Activated T-helper 2 cell treated with anti-CD3 and anti-CD28 coated beads, Interferon-gamma antibody, Interleukin-2, Interleukin-4, amounts not matched to agents 10 μg/mL and 5 μg/mL and 100 μg/mL, durations not matched to agents 14 hours and 24 hours and 36 hours (primary cell): ENCODE results near the gene MTMR3. TPM values are rescaled to one million over a fixed set of nuclear protein-coding genes. Genes with fewer than 3 reads are reported as not detected.

Source experiments
- DNase-seq: peaks from one replicate; pipeline ENCODE4 v3.0.0; 2021; ENCODE audit warnings: low spot score
- H3K27ac Mint-ChIP-seq: one replicate; pipeline ENCODE4 v1.8.0; 2021; ENCODE audit warnings: mixed read lengths
- H3K27me3 Mint-ChIP-seq: one replicate; pipeline ENCODE4 v1.8.0; 2021; ENCODE audit warnings: low read depth, mixed read lengths
- H3K36me3 Mint-ChIP-seq: one replicate; pipeline ENCODE4 v1.8.0; 2021; ENCODE audit warnings: low read depth, mixed read lengths
- H3K4me1 Mint-ChIP-seq: one replicate; pipeline ENCODE4 v1.8.0; 2021; ENCODE audit warnings: low read depth, mixed read lengths
- H3K4me3 Mint-ChIP-seq: one replicate; pipeline ENCODE4 v1.8.0; 2021; ENCODE audit warnings: low read depth, mild to moderate bottlenecking, moderate library complexity, mixed read lengths
- H3K9me3 Mint-ChIP-seq: one replicate; pipeline ENCODE4 v1.8.0; 2021; ENCODE audit warnings: mixed read lengths
- intact Hi-C: fragments of 100-400 bp; cut with micrococcal nuclease; formaldehyde crosslinking; loops from one replicate; pipeline ENCODE4 v1.15.1; 2023
- total RNA-seq: library from RNA; stranded (reverse); gene quantifications from 2 replicates; pipeline ENCODE4 v1.2.3, GENCODE V29; 2022

The MTMR3 gene
- total RNA-seq, 1 donor from 2014 or later: 22.1 TPM

DNA sequence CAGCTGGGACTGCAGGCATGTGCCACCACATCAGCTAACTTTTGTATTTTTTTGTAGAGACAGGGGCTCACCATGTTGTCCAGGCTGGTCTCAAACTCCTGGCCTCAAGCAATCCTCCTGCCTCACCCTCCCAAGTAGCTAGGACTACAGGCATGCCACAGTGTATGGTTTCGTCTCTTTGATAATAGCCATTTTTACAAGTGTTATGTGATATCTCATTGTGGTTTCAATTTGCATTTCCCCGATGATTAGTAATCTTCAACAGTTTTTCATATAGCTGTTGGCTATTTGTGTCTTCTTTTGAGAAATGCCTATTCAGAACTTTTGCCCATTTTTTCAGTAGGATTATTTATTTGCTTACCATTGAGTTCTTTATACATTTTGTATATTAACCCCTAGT lies 9.0 kb upstream of the MTMR3 start:
- Mint-ChIP-seq H3K27ac (no peak overlapping the region), H3K4me1 (peaks cover 8% of the 10 kb centered on the region), H3K9me3 (no peaks in the 10 kb centered on the region), H3K4me3 (no peak overlapping the region), H3K36me3 (no peaks in the 10 kb centered on the region), H3K27me3 (peaks cover 31% of the 10 kb centered on the region)
- no peak for DNase-seq
- intact Hi-C loops: no loop called here

GRCh38 chr22:29877620-29878019 lies 5.4 kb upstream of the MTMR3 start:
- Mint-ChIP-seq H3K4me1 (peaks cover 7% of the 10 kb centered on the region), H3K36me3 (no peaks in the 10 kb centered on the region), H3K4me3 (no peak overlapping the region), H3K9me3 (no peaks in the 10 kb centered on the region), H3K27me3 (peaks cover 32% of the 10 kb centered on the region), H3K27ac (no peak overlapping the region)
- no peak for DNase-seq
- intact Hi-C loops: no loop called here

GRCh38 chr22:29879753-29880152 lies 3.2 kb upstream of the MTMR3 start:
- peaks cover 22% of the 10 kb centered on the region for H3K27me3 Mint-ChIP-seq
- no peak overlapping the region for H3K4me3 Mint-ChIP-seq
- peaks cover 14% of the 10 kb centered on the region for H3K4me1 Mint-ChIP-seq
- no peaks in the 10 kb centered on the region for H3K9me3 Mint-ChIP-seq
- intact Hi-C loops: loop anchor here (10.0 kb wide), 1 partner anchor 125 kb away; no protein-coding TSS in a partner anchor
- no peak for DNase-seq
- H3K36me3 Mint-ChIP-seq: peaks cover 3% of the 10 kb centered on the region
- H3K27ac Mint-ChIP-seq: no peak overlapping the region

GRCh38 chr22:29882716-29883044 lies 294 bp upstream of the MTMR3 start:
- peaks cover 13% of the 10 kb centered on the region for H3K4me1 Mint-ChIP-seq
- H3K27ac Mint-ChIP-seq: no peak overlapping the region
- intact Hi-C loops: loop anchor here (2.0 to 10.0 kb wide), 2 partner anchors 44 to 122 kb away; partner anchors contain the start of gene ASCC2
- H3K36me3 Mint-ChIP-seq: peaks cover 3% of the 10 kb centered on the region
- no peak for DNase-seq
- H3K27me3 Mint-ChIP-seq: peaks cover 6% of the 10 kb centered on the region
- no peaks in the 10 kb centered on the region for H3K9me3 Mint-ChIP-seq
- H3K4me3 Mint-ChIP-seq: peak overlapping the region; percentile 90

DNA sequence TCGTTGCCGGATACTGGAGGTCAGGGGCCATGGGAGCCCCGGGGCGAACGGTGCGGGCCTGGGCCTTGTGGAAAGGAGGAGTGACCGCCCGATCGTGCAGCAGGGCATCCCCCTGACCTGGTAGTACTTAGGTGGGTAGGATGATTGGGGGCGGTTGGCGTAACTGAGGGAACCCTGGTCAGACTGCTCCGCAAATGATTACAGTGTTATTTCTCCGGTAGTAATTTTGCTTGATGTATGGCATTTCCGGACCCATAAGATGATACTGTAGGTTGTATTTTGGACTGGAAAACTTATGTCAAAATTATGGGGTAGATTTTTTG lies 762 bp downstream of the MTMR3 start:
- peaks cover 3% of the 10 kb centered on the region for H3K36me3 Mint-ChIP-seq
- peak; percentile 36 for DNase-seq
- H3K4me3 Mint-ChIP-seq: peak overlapping the region; percentile 90
- no peaks in the 10 kb centered on the region for H3K9me3 Mint-ChIP-seq
- peak overlapping the region; percentile 81 for H3K27ac Mint-ChIP-seq
- H3K27me3 Mint-ChIP-seq: peaks cover 2% of the 10 kb centered on the region
- H3K4me1 Mint-ChIP-seq: peaks cover 10% of the 10 kb centered on the region
- intact Hi-C loops: loop anchor here (2.0 to 10.0 kb wide), 2 partner anchors 45 to 121 kb away; partner anchors contain the start of gene ASCC2

- no peak overlapping the region for H3K4me3 Mint-ChIP-seq
- intact Hi-C loops: loop anchor here (10.0 kb wide), 1 partner anchor 119 kb away; no protein-coding TSS in a partner anchor
- H3K9me3 Mint-ChIP-seq: no peaks in the 10 kb centered on the region
- H3K36me3 Mint-ChIP-seq: peaks cover 3% of the 10 kb centered on the region
- peaks cover 10% of the 10 kb centered on the region for H3K4me1 Mint-ChIP-seq
- no peak overlapping the region for H3K27ac Mint-ChIP-seq
- DNase-seq: no peak
- H3K27me3 Mint-ChIP-seq: peaks cover 2% of the 10 kb centered on the region
Measured at GRCh38 chr22:29885610-29886009, 2.6 kb downstream of the MTMR3 start.

DNA sequence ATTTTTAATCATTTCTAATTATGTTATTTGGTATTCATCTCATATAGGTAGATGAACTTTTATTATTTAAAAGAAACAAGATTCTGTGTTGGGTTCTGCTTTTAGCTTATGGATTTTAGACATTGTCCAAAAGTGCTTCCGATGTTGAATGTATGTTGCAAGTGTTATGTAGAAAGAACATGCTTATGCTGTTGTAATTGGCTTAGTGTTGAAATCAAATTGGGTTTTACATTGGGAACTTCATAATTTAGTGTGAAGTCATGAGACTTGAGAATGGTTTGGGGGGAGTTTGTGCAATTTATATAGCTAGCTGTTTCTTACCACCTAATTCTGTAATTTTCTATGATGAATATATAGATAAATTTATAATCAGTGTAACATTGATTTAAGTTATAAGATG lies 3.6 kb downstream of the MTMR3 start:
- no peak overlapping the region for H3K4me3 Mint-ChIP-seq
- peaks cover 3% of the 10 kb centered on the region for H3K36me3 Mint-ChIP-seq
- H3K27me3 Mint-ChIP-seq: peaks cover 2% of the 10 kb centered on the region
- peaks cover 10% of the 10 kb centered on the region for H3K4me1 Mint-ChIP-seq
- no peak overlapping the region for H3K27ac Mint-ChIP-seq
- intact Hi-C loops: loop anchor here (10.0 kb wide), 1 partner anchor 118 kb away; no protein-coding TSS in a partner anchor
- no peak for DNase-seq
- no peaks in the 10 kb centered on the region for H3K9me3 Mint-ChIP-seq

DNA sequence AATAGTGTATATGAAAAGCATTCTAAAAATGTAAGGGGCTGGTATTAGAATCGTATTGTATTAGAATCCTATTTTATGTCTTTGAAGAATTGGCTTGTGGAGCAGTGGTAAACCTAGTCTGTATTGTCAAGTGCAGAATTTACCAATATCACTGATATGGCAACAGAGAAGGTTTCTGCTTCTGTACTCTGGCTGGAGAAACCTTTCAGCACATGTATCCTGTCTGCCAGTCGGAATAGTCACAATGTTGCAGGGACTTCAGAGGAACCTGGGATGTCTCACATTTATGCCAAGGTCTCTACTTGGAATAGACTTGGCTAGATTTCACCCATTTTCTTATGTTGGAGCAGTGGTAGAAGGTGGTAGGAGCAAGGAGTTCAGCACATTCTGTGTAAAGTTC lies 4.4 kb downstream of the MTMR3 start:
- Mint-ChIP-seq H3K4me3 (no peak overlapping the region), H3K9me3 (no peaks in the 10 kb centered on the region), H3K27ac (no peak overlapping the region), H3K27me3 (no peaks in the 10 kb centered on the region), H3K36me3 (peaks cover 3% of the 10 kb centered on the region), H3K4me1 (peaks cover 8% of the 10 kb centered on the region)
- intact Hi-C loops: loop anchor here (10.0 kb wide), 1 partner anchor 117 kb away; no protein-coding TSS in a partner anchor
- no peak for DNase-seq

DNA sequence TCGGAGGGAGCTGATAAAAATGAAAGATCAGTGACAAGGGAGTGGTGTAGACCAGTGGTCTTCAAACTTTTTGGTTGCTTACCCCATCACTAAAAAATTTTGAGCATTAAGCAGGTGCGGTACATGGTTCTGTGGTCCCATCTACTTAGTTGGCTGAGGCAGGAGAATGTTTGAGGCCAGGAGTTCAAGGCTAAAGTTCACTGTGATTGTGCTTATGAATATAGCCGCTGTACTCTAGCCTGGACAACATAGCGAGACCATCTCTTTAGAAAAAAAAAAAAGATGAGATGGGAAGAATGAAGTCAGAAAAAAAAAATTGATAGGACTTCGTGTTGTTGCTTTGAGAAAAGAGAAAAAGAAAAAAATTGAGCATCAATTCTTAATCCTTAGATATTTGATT lies 7.8 kb downstream of the MTMR3 start:
- H3K36me3 Mint-ChIP-seq: no peaks in the 10 kb centered on the region
- H3K4me3 Mint-ChIP-seq: no peak overlapping the region
- no peaks in the 10 kb centered on the region for H3K27me3 Mint-ChIP-seq
- DNase-seq: no peak
- peaks cover 6% of the 10 kb centered on the region for H3K4me1 Mint-ChIP-seq
- no peak overlapping the region for H3K27ac Mint-ChIP-seq
- no peaks in the 10 kb centered on the region for H3K9me3 Mint-ChIP-seq
- intact Hi-C loops: no loop called here

GRCh38 chr22:29892315-29893156 lies 9.6 kb downstream of the MTMR3 start:
- Mint-ChIP-seq H3K9me3 (no peaks in the 10 kb centered on the region), H3K4me3 (no peak overlapping the region), H3K4me1 (peaks cover 6% of the 10 kb centered on the region), H3K27me3 (no peaks in the 10 kb centered on the region), H3K36me3 (no peaks in the 10 kb centered on the region), H3K27ac (no peak overlapping the region)
- DNase-seq: no peak
- intact Hi-C loops: no loop called here

DNA sequence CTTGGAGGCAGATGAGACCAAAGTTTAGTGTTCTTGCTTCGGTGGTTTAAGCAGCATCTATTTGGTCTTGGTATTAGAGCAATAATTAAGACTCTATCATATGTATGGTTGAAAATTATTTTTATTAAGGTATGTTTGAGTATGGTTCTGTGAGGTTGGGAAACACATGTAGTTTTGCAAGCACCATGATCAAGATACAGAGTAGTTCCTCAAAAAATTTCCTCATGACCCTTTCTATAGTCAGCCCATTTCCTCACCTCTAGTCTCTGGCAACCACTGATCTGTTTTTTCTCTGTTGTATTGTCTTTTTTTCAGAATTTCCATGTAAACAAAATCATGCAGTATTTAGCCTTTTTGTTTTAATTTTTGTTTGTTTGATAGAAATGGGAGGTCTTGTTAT lies 18.4 kb downstream of the MTMR3 start:
- no peak for DNase-seq
- intact Hi-C loops: no loop called here
- no peaks in the 10 kb centered on the region for H3K27me3 Mint-ChIP-seq

DNA sequence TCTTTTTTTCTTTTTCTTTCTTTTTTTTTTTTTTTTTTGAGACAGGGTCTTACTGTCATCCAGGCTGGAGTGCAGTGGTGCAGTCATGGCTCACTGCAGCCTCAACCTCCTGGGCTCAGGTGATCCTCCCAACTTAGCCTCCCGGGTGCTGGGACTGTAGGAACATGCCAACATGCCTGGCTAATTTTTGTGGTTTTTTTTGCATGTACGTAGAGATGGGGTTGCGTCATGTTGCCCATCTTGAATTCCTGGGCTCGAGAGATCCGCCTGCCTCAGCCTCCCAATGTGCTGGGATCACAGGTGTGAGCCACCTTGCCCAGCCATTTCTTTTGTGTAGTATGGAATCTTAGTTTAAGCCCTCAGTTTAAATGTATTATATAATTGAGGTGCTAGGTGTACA lies 20.4 kb downstream of the MTMR3 start:
- no peak for DNase-seq
- Mint-ChIP-seq H3K9me3 (no peaks in the 10 kb centered on the region), H3K36me3 (no peaks in the 10 kb centered on the region), H3K4me1 (peaks cover 7% of the 10 kb centered on the region), H3K4me3 (no peak overlapping the region), H3K27me3 (no peaks in the 10 kb centered on the region), H3K27ac (no peak overlapping the region)
- intact Hi-C loops: no loop called here

More for the DNA sequence above, 18.4 kb downstream of the MTMR3 start:
- Mint-ChIP-seq H3K36me3 (no peaks in the 10 kb centered on the region), H3K4me3 (no peak overlapping the region), H3K4me1 (peaks cover 3% of the 10 kb centered on the region), H3K27ac (no peak overlapping the region), H3K9me3 (no peaks in the 10 kb centered on the region)

GRCh38 chr22:29904020-29904419 lies 21.0 kb downstream of the MTMR3 start:
- Mint-ChIP-seq H3K4me1 (peaks cover 7% of the 10 kb centered on the region), H3K4me3 (no peak overlapping the region), H3K36me3 (no peaks in the 10 kb centered on the region), H3K27ac (no peak overlapping the region), H3K9me3 (no peaks in the 10 kb centered on the region), H3K27me3 (no peaks in the 10 kb centered on the region)
- intact Hi-C loops: no loop called here
- DNase-seq: no peak
